ENCODE results near the gene CACNG4.

The CACNG4 gene

DNA sequence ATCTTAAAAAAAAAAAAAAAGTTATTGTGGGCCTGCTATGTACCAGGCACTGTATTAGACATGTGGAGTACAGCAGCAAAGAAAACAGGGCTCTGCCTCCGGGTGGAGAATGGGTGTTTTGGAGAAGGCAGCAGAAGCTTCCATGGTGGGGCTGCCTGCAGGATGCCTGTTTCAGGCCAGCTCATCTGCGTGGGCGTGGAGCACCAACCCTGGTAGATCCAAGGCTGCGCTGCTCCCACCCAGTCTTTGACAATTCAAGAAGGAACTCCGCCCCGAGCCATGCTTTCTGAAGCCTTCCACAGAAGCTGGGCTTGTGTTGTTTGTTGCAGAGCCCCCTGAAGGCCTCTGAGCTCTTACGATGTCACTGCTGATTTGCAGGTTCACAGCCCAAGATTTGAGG, 56.7 kb downstream of the CACNG4 start:
- no peak overlapping the region for H3K4me3 ChIP-seq (ENCODE audit: low read depth, low read length)
- in situ Hi-C loops (cut with HindIII; ENCODE audit: low sequenced_read_pairs) = no loop called here
- no peak for DNase-seq (ENCODE audit: low read depth, low spot score)
- no peak for TF ChIP-seq CTCF (IDR thresholded peaks at IDR 0.05; ENCODE audit: low read depth, low read length)

DNA sequence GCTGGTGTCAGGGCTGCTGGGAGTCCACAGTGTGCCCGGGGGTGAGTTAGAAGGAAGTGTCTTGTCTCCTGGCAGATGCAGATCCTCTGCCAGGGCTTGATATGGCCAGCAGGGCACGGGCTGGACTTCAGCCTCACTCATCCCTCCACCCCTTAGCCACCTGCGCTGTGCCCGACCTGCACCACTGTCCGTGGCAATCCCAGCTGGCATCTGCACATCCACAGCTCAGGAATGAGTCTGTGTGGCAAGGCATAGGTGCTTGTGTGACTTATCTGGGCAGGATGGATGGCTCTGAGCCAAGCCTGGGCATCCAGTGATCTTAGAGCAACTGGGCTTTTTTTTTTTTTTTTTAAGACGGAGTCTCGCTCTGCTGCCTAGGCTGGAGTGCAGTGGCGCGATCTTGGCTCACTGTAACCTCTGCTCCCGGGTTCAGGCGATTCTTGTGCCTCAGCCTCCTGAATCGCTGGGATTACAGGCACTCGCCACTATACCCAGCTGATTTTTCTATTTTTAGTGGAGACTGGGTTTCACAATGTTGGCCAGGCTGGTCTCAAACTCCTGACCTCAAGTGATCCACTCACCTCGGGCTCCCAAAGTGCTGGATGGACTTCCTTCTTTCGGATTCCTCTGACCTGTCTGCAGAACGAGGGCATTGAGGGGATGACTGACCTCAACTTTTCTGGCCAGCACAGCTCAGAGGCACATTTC, 57.4 kb downstream of the CACNG4 start:
- no peak overlapping the region for H3K4me3 ChIP-seq (ENCODE audit: low read depth, low read length)
- TF ChIP-seq CTCF (IDR thresholded peaks at IDR 0.05; ENCODE audit: low read depth, low read length) = no peak
- no peak for DNase-seq (ENCODE audit: low read depth, low spot score)
- in situ Hi-C loops (cut with HindIII; ENCODE audit: low sequenced_read_pairs) = no loop called here

GRCh38 chr17:67022451-67022810, 57.9 kb downstream of the CACNG4 start:
- in situ Hi-C loops (cut with HindIII; ENCODE audit: low sequenced_read_pairs) = no loop called here
- no peak overlapping the region for H3K4me3 ChIP-seq (ENCODE audit: low read depth, low read length)
- no peak for TF ChIP-seq CTCF (IDR thresholded peaks at IDR 0.05; ENCODE audit: low read depth, low read length)
- no peak for DNase-seq (ENCODE audit: low read depth, low spot score)

- no peak for TF ChIP-seq CTCF (IDR thresholded peaks at IDR 0.05; ENCODE audit: low read depth, low read length)
- no peak overlapping the region for H3K4me3 ChIP-seq (ENCODE audit: low read depth, low read length)
- DNase-seq (ENCODE audit: low read depth, low spot score) = no peak
- in situ Hi-C loops (cut with HindIII; ENCODE audit: low sequenced_read_pairs) = no loop called here
These were observed 60.2 kb downstream of the CACNG4 start for GRCh38 chr17:67024736-67025135.

DNA sequence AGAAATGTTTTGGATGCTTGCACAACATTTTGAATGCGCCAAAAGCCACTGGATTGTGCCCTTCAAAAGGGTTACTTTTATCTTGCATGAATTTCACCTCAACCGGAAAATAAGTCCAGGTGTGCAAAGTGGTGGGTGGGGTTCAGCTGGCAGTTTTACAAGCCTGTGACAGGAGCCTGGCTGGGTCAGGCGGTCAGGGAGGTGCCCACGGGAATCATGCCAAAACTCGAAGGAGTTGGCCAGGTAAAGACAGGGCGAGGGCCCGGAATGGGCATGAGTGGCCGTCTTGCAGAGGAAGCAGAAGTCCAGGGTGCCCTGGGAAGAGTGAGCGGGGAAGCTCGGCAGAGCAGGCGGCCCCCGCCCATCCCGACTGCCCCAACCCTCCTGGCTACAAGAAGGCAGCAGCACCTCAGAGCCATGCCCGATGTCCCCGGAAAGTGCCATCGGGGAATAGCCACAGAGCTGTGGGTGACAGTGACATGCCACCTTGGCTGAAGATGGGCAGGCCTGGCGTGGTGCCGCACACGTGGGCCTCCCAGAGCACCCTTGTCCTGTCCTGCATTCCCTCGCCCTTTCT, 60.8 kb downstream of the CACNG4 start:
- DNase-seq (ENCODE audit: low read depth, low spot score) = no peak
- H3K4me3 ChIP-seq (ENCODE audit: low read depth, low read length) = no peak overlapping the region
- in situ Hi-C loops (cut with HindIII; ENCODE audit: low sequenced_read_pairs) = no loop called here
- TF ChIP-seq CTCF (IDR thresholded peaks at IDR 0.05; ENCODE audit: low read depth, low read length) = no peak

DNA sequence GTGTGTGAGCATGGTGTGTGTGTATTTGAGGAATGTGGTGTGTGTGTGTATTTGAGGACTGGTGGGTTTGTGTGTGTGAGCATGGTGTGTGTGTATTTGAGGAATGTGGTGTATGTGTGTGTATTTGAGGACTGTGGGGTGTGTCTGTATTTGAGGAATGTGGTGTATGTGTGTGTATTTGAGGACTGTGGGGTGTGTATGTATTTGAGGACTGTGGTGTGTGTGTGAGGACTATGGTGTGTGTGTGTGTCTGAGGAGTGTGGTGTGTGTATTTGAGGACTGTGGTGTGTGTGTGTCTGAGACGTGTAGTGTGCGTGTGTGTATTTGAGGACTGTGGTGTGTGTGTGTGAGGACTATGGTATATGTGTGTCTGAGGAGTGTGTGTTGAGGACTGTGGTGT, 61.8 kb downstream of the CACNG4 start:
- DNase-seq (ENCODE audit: low read depth, low spot score) = no peak
- no peak overlapping the region for H3K4me3 ChIP-seq (ENCODE audit: low read depth, low read length)
- no peak for TF ChIP-seq CTCF (IDR thresholded peaks at IDR 0.05; ENCODE audit: low read depth, low read length)
- in situ Hi-C loops (cut with HindIII; ENCODE audit: low sequenced_read_pairs) = no loop called here

Measured in astrocyte of the spinal cord (primary cell).